Vagina (tissue), 2 donors: ENCODE results near the gene EFCAB10. TPM values are rescaled to one million over a fixed set of nuclear protein-coding genes. Genes with fewer than 3 reads are reported as not detected.
A peak's percentile ranks its signal among the peaks of the same experiment; 100 is the strongest.

ENCODE experiments used
- DNase-seq, 2 donors: peaks; one replicate each; pipeline ENCODE4 v3.0.0-alpha.2; 2017; ENCODE audit errors: extremely low spot score in 2 of 2
- H3K27ac ChIP-seq: fragments of 200-600 bp; sonication (generic); one replicate; pipeline ENCODE4 v1.5.1; 2019
- H3K27me3 ChIP-seq: fragments of 200-600 bp; sonication (generic); one replicate; pipeline ENCODE4 v1.5.1; 2019
- H3K36me3 ChIP-seq, 2 donors: fragments of 200-600 bp; sonication (generic); one replicate each; pipeline ENCODE4 v1.5.1; 2017 to 2019
- H3K4me1 ChIP-seq: fragments of 200-600 bp; sonication (generic); one replicate; pipeline ENCODE4 v1.5.1; 2019
- H3K4me3 ChIP-seq, 2 donors: fragments of 200-600 bp; sonication (generic); 1 replicate in 1 of 2; 2 replicates in 1 of 2; pipeline ENCODE4 v1.5.1; 2016 to 2019
- H3K9me3 ChIP-seq: fragments of 200-600 bp; sonication (generic); one replicate; pipeline ENCODE4 v1.5.1; 2019
- POLR2A ChIP-seq, 2 donors: fragments of 450-650 bp; IDR thresholded peaks; one replicate each; pipeline ENCODE4 v1.6.1; 2017; ENCODE audit warnings: antibody characterized with exemption in 2 of 2, mild to moderate bottlenecking in 2 of 2, moderate library complexity in 2 of 2
- POLR2AphosphoS5 ChIP-seq, 2 donors: sonication (generic); formaldehyde crosslinking; IDR thresholded peaks; one replicate each; pipeline ENCODE4 v1.9.0; 2017; ENCODE audit warnings: antibody characterized with exemption in 2 of 2, mild to moderate bottlenecking in 2 of 2, low read depth in 1 of 2; ENCODE audit not compliant: insufficient read depth in 1 of 2
- intact Hi-C: fragments of 100-400 bp; cut with DNase I; formaldehyde crosslinking; loops from one replicate; pipeline ENCODE4 v1.15.1; 2023
- total RNA-seq: library from RNA; depleted of rRNA; stranded (reverse); fragments of >200 nt; gene quantifications from one replicate; pipeline ENCODE4 v1.2.3, GENCODE V29; 2016
- TF ChIP-seq, protein P1 (sequence below), 3 experiments: fragments of 450-650 bp in 2 of 3; fragments of 200-600 bp in 1 of 3; sonication (generic) in 1 of 3; IDR thresholded peaks; one replicate each; pipeline ENCODE4 v1.5.1; 2017 to 2019; ENCODE audit warnings: antibody characterized with exemption in 3 of 3, mild to moderate bottlenecking in 2 of 3, moderate library complexity in 2 of 3

The EFCAB10 gene
- total RNA-seq, 1 donor from 2014 or later: not detected

GRCh38 chr7:105596866-105597265 is 15.6 kb upstream of the EFCAB10 start:
- Histone ChIP-seq H3K4me1 (no peaks in the 10 kb centered on the region), H3K4me3 (no peak overlapping the region), H3K27me3 (no peaks in the 10 kb centered on the region), H3K9me3 (no peaks in the 10 kb centered on the region), H3K36me3 (no peaks in the 10 kb centered on the region), H3K27ac (no peak overlapping the region)
- intact Hi-C loops: no loop called here
- TF ChIP-seq, protein P1, sequence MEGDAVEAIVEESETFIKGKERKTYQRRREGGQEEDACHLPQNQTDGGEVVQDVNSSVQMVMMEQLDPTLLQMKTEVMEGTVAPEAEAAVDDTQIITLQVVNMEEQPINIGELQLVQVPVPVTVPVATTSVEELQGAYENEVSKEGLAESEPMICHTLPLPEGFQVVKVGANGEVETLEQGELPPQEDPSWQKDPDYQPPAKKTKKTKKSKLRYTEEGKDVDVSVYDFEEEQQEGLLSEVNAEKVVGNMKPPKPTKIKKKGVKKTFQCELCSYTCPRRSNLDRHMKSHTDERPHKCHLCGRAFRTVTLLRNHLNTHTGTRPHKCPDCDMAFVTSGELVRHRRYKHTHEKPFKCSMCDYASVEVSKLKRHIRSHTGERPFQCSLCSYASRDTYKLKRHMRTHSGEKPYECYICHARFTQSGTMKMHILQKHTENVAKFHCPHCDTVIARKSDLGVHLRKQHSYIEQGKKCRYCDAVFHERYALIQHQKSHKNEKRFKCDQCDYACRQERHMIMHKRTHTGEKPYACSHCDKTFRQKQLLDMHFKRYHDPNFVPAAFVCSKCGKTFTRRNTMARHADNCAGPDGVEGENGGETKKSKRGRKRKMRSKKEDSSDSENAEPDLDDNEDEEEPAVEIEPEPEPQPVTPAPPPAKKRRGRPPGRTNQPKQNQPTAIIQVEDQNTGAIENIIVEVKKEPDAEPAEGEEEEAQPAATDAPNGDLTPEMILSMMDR (IDR thresholded peaks at IDR 0.05): no peak
- TF ChIP-seq POLR2AphosphoS5 (IDR thresholded peaks at IDR 0.05; ENCODE audit: insufficient read depth in 1 of 2, low read depth in 1 of 2) (no peak), POLR2A (IDR thresholded peaks at IDR 0.05) (no peak)
- no peak for DNase-seq

- Histone ChIP-seq H3K27ac (no peak overlapping the region), H3K4me1 (peaks cover 5% of the 10 kb centered on the region), H3K36me3 (no peaks in the 10 kb centered on the region), H3K4me3 (no peak overlapping the region), H3K27me3 (no peaks in the 10 kb centered on the region), H3K9me3 (no peaks in the 10 kb centered on the region)
- TF ChIP-seq, protein P1 (IDR thresholded peaks at IDR 0.05): no peak
- TF ChIP-seq POLR2A (IDR thresholded peaks at IDR 0.05) (no peak), POLR2AphosphoS5 (IDR thresholded peaks at IDR 0.05; ENCODE audit: insufficient read depth in 1 of 2, low read depth in 1 of 2) (no peak)
- intact Hi-C loops: no loop called here
- DNase-seq: no peak
These were observed 12.7 kb upstream of the EFCAB10 start for GRCh38 chr7:105594034-105594433.

GRCh38 chr7:105591522-105591921 is 10.2 kb upstream of the EFCAB10 start:
- Histone ChIP-seq H3K9me3 (no peaks in the 10 kb centered on the region), H3K27me3 (no peaks in the 10 kb centered on the region), H3K36me3 (no peaks in the 10 kb centered on the region), H3K4me3 (no peak overlapping the region), H3K4me1 (peaks cover 10% of the 10 kb centered on the region), H3K27ac (no peak overlapping the region)
- TF ChIP-seq POLR2A (IDR thresholded peaks at IDR 0.05): no peak
- no peak for TF ChIP-seq POLR2AphosphoS5 (IDR thresholded peaks at IDR 0.05; ENCODE audit: insufficient read depth in 1 of 2, low read depth in 1 of 2)
- TF ChIP-seq, protein P1 (IDR thresholded peaks at IDR 0.05): no peak
- intact Hi-C loops: no loop called here
- no peak for DNase-seq

- Histone ChIP-seq H3K36me3 (no peaks in the 10 kb centered on the region), H3K9me3 (no peaks in the 10 kb centered on the region), H3K27ac (no peak overlapping the region), H3K4me3 (no peak overlapping the region), H3K27me3 (no peaks in the 10 kb centered on the region), H3K4me1 (peaks cover 10% of the 10 kb centered on the region)
- no peak for TF ChIP-seq POLR2A (IDR thresholded peaks at IDR 0.05)
- TF ChIP-seq, protein P1 (IDR thresholded peaks at IDR 0.05): no peak
- TF ChIP-seq POLR2AphosphoS5 (IDR thresholded peaks at IDR 0.05; ENCODE audit: insufficient read depth in 1 of 2, low read depth in 1 of 2): no peak
- intact Hi-C loops: no loop called here
- peak in 1 of 2 donors; percentile 14 for DNase-seq
These were observed 9.5 kb upstream of the EFCAB10 start for GRCh38 chr7:105590793-105591192.

DNA sequence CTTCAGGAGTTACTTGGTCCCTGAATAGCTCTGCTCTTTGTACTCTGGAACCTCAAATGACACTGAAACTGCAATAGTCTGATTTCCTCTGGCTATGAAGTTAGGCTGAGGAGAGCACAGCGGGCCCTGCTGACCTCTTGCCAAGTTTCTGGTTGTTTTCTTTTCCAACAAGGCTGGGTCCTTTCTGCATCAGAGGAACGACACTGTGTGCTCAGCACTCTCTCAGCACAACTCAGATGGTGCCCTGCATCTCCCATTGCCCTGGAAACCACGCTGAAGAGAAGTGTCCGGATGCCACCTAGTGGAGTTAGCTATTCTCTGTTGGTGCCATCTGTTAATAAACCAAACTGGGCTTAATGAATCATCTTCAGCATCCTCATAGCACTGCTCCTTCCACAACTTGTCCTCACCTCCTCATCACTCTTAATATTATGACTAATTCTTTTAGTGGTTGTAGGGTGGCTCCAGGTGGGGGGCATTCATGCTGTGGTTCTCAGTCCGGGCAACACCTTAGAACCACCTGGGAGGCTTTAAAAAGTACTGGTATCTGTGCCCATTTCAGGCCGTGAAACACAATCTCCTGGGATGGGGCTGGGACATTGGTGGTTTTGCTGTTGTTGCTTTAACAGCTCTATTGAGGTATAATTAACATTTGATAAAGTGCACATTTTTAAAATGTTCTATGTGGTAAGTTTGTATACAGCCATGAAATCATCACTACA is 8.2 kb upstream of the EFCAB10 start:
- H3K4me3 ChIP-seq: no peak overlapping the region
- H3K27ac ChIP-seq: no peak overlapping the region
- peaks cover 10% of the 10 kb centered on the region for H3K4me1 ChIP-seq
- intact Hi-C loops: no loop called here
- no peaks in the 10 kb centered on the region for H3K27me3 ChIP-seq
- no peaks in the 10 kb centered on the region for H3K36me3 ChIP-seq
- TF ChIP-seq, protein P1 (IDR thresholded peaks at IDR 0.05): peak in 2 of 3 experiments; percentile 36 to 56
- TF ChIP-seq POLR2A (IDR thresholded peaks at IDR 0.05): no peak
- peak in 1 of 2 donors; percentile 29 for TF ChIP-seq POLR2AphosphoS5 (IDR thresholded peaks at IDR 0.05; ENCODE audit: insufficient read depth in 1 of 2, low read depth in 1 of 2)
- no peaks in the 10 kb centered on the region for H3K9me3 ChIP-seq
- DNase-seq: peak in 1 of 2 donors; percentile 84
